HG03457 (cell line): ENCODE data around the gene LAMC2.

Source experiments
- ATAC-seq: cut with Tn5 transposase; IDR thresholded peaks from one replicate; pipeline ENCODE4 v1.9.1; 2021; ENCODE audit warnings: moderate number of reproducible peaks; ENCODE audit not compliant: unreplicated experiment

Gene LAMC2

GRCh38 chr1:183168308-183168707, 17.8 kb upstream of the LAMC2 start:
- ATAC-seq, result no peak

GRCh38 chr1:183173828-183174227, 12.2 kb upstream of the LAMC2 start:
- ATAC-seq, result no peak

- no peak for ATAC-seq
These were observed 10.4 kb upstream of the LAMC2 start for GRCh38 chr1:183175631-183176030.

- no peak for ATAC-seq
These were observed 7.5 kb upstream of the LAMC2 start for GRCh38 chr1:183178545-183178944.

GRCh38 chr1:183179033-183179432, 7.0 kb upstream of the LAMC2 start:
- ATAC-seq, result no peak

GRCh38 chr1:183180218-183180617, 5.8 kb upstream of the LAMC2 start:
- ATAC-seq, result peak; percentile 57

GRCh38 chr1:183180634-183181056, 5.4 kb upstream of the LAMC2 start:
- peak; percentile 69 for ATAC-seq

- no peak for ATAC-seq
These were observed 777 bp downstream of the LAMC2 start for GRCh38 chr1:183186841-183187240.

GRCh38 chr1:183188240-183188639, 2.2 kb downstream of the LAMC2 start:
- ATAC-seq, result no peak

- ATAC-seq, result no peak
These were observed 5.8 kb downstream of the LAMC2 start for GRCh38 chr1:183191833-183192232.

- no peak for ATAC-seq
These were observed 8.0 kb downstream of the LAMC2 start for GRCh38 chr1:183193963-183194525.

GRCh38 chr1:183194527-183195141, 8.6 kb downstream of the LAMC2 start:
- ATAC-seq, result peak; percentile 93

- ATAC-seq, result peak; percentile 35
These were observed 9.1 kb downstream of the LAMC2 start for GRCh38 chr1:183195142-183195574.

- ATAC-seq, result no peak
These were observed 11.7 kb downstream of the LAMC2 start for GRCh38 chr1:183197762-183198161.

- no peak for ATAC-seq
These were observed 12.4 kb downstream of the LAMC2 start for GRCh38 chr1:183198463-183198862.

- ATAC-seq, result no peak
These were observed 13.2 kb downstream of the LAMC2 start for GRCh38 chr1:183199304-183199703.

GRCh38 chr1:183200451-183200850, 14.4 kb downstream of the LAMC2 start:
- no peak for ATAC-seq

GRCh38 chr1:183203094-183203493, 17.0 kb downstream of the LAMC2 start:
- no peak for ATAC-seq

GRCh38 chr1:183205196-183205781, 19.2 kb downstream of the LAMC2 start:
- no peak for ATAC-seq

GRCh38 chr1:183206538-183207122, 20.6 kb downstream of the LAMC2 start:
- ATAC-seq, result no peak

- no peak for ATAC-seq
These were observed 23.6 kb downstream of the LAMC2 start for GRCh38 chr1:183209533-183210158.

GRCh38 chr1:183210681-183211080, 24.6 kb downstream of the LAMC2 start:
- ATAC-seq, result no peak
